CD8-positive, alpha-beta memory T cell (primary cell): ENCODE results near the gene SMTNL1. TPM values are rescaled to one million over a fixed set of nuclear protein-coding genes. Genes with fewer than 3 reads are reported as not detected.

Source experiments
- CTCF ChIA-PET: fragments of 350-600 bp; sonication (Branson Sonifier 250); formaldehyde crosslinking; loops from one replicate; lab custom pipeline; 2021; ENCODE audit warnings: antibody characterized with exemption; lab: Charles Lee
- POLR2A ChIA-PET: fragments of 350-600 bp; sonication (Branson Sonifier 250); formaldehyde crosslinking; loops from one replicate; lab custom pipeline; 2021; ENCODE audit warnings: antibody characterized with exemption; lab: Charles Lee
- DNase-seq, 5 donors: peaks; one replicate each; pipeline versions ENCODE4 v3.0.0 to v3.0.0-alpha.2; 2020 to 2022; ENCODE audit warnings: mixed read lengths in 1 of 5
- H3K27ac ChIP-seq: one replicate; pipeline ENCODE4 v1.7.0; 2013; ENCODE audit warnings: low read depth, mild to moderate bottlenecking, low read length, moderate library complexity
- H3K27me3 ChIP-seq: 2 replicates; pipeline ENCODE4 v1.7.0; 2013; ENCODE audit warnings: low read length, mild to moderate bottlenecking; ENCODE audit not compliant: insufficient read depth, poor library complexity, severe bottlenecking
- H3K36me3 ChIP-seq: 2 replicates; pipeline ENCODE4 v1.7.0; 2013; ENCODE audit warnings: mild to moderate bottlenecking, low read length, moderate library complexity; ENCODE audit not compliant: insufficient read depth
- H3K4me1 ChIP-seq: 2 replicates; pipeline ENCODE4 v1.7.0; 2013; ENCODE audit warnings: mild to moderate bottlenecking, low read length, moderate library complexity; ENCODE audit not compliant: insufficient read depth
- H3K4me3 ChIP-seq: 2 replicates; pipeline ENCODE4 v1.7.0; 2013; ENCODE audit warnings: mild to moderate bottlenecking, low read length
- H3K9me3 ChIP-seq: 2 replicates; pipeline ENCODE4 v1.7.0; 2013; ENCODE audit warnings: mild to moderate bottlenecking, low read length
- H3K27ac Mint-ChIP-seq, 8 donors: one replicate each; pipeline ENCODE4 v1.8.0; 2020 to 2021; ENCODE audit warnings: mixed read lengths in 8 of 8, mild to moderate bottlenecking in 6 of 8, inconsistent platforms in 3 of 8, moderate library complexity in 3 of 8
- H3K27me3 Mint-ChIP-seq, 2 donors: one replicate each; pipeline ENCODE4 v1.8.0; 2020 to 2021; ENCODE audit warnings: mixed read lengths in 2 of 2, mild to moderate bottlenecking in 1 of 2, moderate library complexity in 1 of 2
- H3K36me3 Mint-ChIP-seq, 3 donors: one replicate each; pipeline ENCODE4 v1.8.0; 2020 to 2021; ENCODE audit warnings: mixed read lengths in 3 of 3, inconsistent platforms in 1 of 3, mild to moderate bottlenecking in 1 of 3
- H3K4me1 Mint-ChIP-seq, 3 donors: one replicate each; pipeline ENCODE4 v1.8.0; 2020 to 2021; ENCODE audit warnings: mixed read lengths in 3 of 3, inconsistent platforms in 1 of 3, mild to moderate bottlenecking in 1 of 3
- H3K4me3 Mint-ChIP-seq, 7 donors: one replicate each; pipeline ENCODE4 v1.8.0; 2020 to 2021; ENCODE audit warnings: mixed read lengths in 7 of 7, mild to moderate bottlenecking in 6 of 7, moderate library complexity in 4 of 7, inconsistent platforms in 2 of 7
- H3K9me3 Mint-ChIP-seq, 5 donors: one replicate each; pipeline ENCODE4 v1.8.0; 2020 to 2022; ENCODE audit warnings: mixed read lengths in 5 of 5, mild to moderate bottlenecking in 3 of 5, moderate library complexity in 2 of 5, inconsistent platforms in 1 of 5
- polyA plus RNA-seq: library from polyadenylated mRNA; unstranded; fragments of 300-500 nt; fragmentation: Illumina TruSeq; gene quantifications from one replicate; pipeline ENCODE4 v1.2.3, GENCODE V29; 2021
- total RNA-seq, 2 experiments: library from RNA; stranded (reverse); gene quantifications; one replicate each; pipeline ENCODE4 v1.2.3, GENCODE V29; 2021

The SMTNL1 gene
- total and polyA plus RNA-seq, 3 experiments from 2014 or later, result 0.16 TPM; not detected in 2

GRCh38 chr11:57584341-57584740 is 46.9 kb downstream of the SMTNL1 start:
- H3K4me3 ChIP-seq, result no peak overlapping the region
- ChIA-PET POLR2A (no interaction called here), CTCF (interaction anchor here (1.1 kb wide), 1 partner anchor 60 kb away, joined by 4 read pairs; no protein-coding TSS in a partner anchor)
- no peak overlapping the region for H3K27ac ChIP-seq
- H3K4me1 ChIP-seq, result no peaks in the 10 kb centered on the region
- H3K36me3 ChIP-seq, result no peaks in the 10 kb centered on the region
- DNase-seq, result no peak
- Mint-ChIP-seq H3K27ac (no peak overlapping the region), H3K4me1 (no peaks in the 10 kb centered on the region), H3K36me3 (peaks cover 0 to 4% (median 0%) of the 10 kb centered on the region in 3 donors), H3K4me3 (no peak overlapping the region), H3K27me3 (peaks cover 7 to 8% of the 10 kb centered on the region in 2 donors), H3K9me3 (no peaks in the 10 kb centered on the region)
- no peaks in the 10 kb centered on the region for H3K9me3 ChIP-seq
- H3K27me3 ChIP-seq, result no peaks in the 10 kb centered on the region

GRCh38 chr11:57585301-57585700 is 47.9 kb downstream of the SMTNL1 start:
- Mint-ChIP-seq H3K36me3 (peaks cover 0 to 4% (median 0%) of the 10 kb centered on the region in 3 donors), H3K27me3 (peaks cover 8 to 14% of the 10 kb centered on the region in 2 donors), H3K4me1 (no peaks in the 10 kb centered on the region), H3K27ac (no peak overlapping the region), H3K4me3 (no peak overlapping the region), H3K9me3 (no peaks in the 10 kb centered on the region)
- ChIA-PET CTCF (no interaction called here), POLR2A (no interaction called here)
- DNase-seq, result no peak
- H3K36me3 ChIP-seq, result no peaks in the 10 kb centered on the region
- no peak overlapping the region for H3K27ac ChIP-seq
- H3K4me3 ChIP-seq, result no peak overlapping the region
- no peaks in the 10 kb centered on the region for H3K9me3 ChIP-seq
- no peaks in the 10 kb centered on the region for H3K4me1 ChIP-seq
- H3K27me3 ChIP-seq, result no peaks in the 10 kb centered on the region

GRCh38 chr11:57586711-57587245 is 49.4 kb downstream of the SMTNL1 start:
- no peak for DNase-seq
- H3K27me3 ChIP-seq, result no peaks in the 10 kb centered on the region
- Mint-ChIP-seq H3K4me1 (no peaks in the 10 kb centered on the region), H3K27ac (peak overlapping the region in 1 of 8 donors; percentile 19), H3K36me3 (peaks cover 0 to 4% (median 0%) of the 10 kb centered on the region in 3 donors), H3K4me3 (no peak overlapping the region), H3K9me3 (no peaks in the 10 kb centered on the region), H3K27me3 (peaks cover 7 to 18% of the 10 kb centered on the region in 2 donors)
- POLR2A ChIA-PET, result no interaction called here
- no peak overlapping the region for H3K4me3 ChIP-seq
- CTCF ChIA-PET, result no interaction called here
- H3K36me3 ChIP-seq, result no peaks in the 10 kb centered on the region
- no peak overlapping the region for H3K27ac ChIP-seq
- no peaks in the 10 kb centered on the region for H3K9me3 ChIP-seq
- H3K4me1 ChIP-seq, result no peaks in the 10 kb centered on the region

GRCh38 chr11:57588046-57588710 is 50.8 kb downstream of the SMTNL1 start:
- Histone ChIP-seq H3K9me3 (no peaks in the 10 kb centered on the region), H3K27ac (no peak overlapping the region), H3K4me3 (no peak overlapping the region), H3K4me1 (no peaks in the 10 kb centered on the region), H3K36me3 (no peaks in the 10 kb centered on the region), H3K27me3 (no peaks in the 10 kb centered on the region)
- peak overlapping the region in 1 of 8 donors; percentile 29 for H3K27ac Mint-ChIP-seq
- no peak overlapping the region for H3K4me3 Mint-ChIP-seq
- DNase-seq, result no peak
- no peaks in the 10 kb centered on the region for H3K9me3 Mint-ChIP-seq
- no peaks in the 10 kb centered on the region for H3K4me1 Mint-ChIP-seq
- peaks cover 9 to 22% of the 10 kb centered on the region in 2 donors for H3K27me3 Mint-ChIP-seq
- POLR2A ChIA-PET, result no interaction called here
- H3K36me3 Mint-ChIP-seq, result peaks cover 0 to 4% (median 0%) of the 10 kb centered on the region in 3 donors
- CTCF ChIA-PET, result no interaction called here

- no peak for DNase-seq
- H3K36me3 Mint-ChIP-seq, result no peaks in the 10 kb centered on the region
- peaks cover 14% of the 10 kb centered on the region for H3K27me3 ChIP-seq
- H3K27ac Mint-ChIP-seq, result no peak overlapping the region
- H3K4me1 Mint-ChIP-seq, result peaks cover 0 to 3% (median 0%) of the 10 kb centered on the region in 3 donors
- CTCF ChIA-PET, result interaction anchor here (1.0 kb wide), 1 partner anchor 28 kb away, joined by 4 read pairs; the partner anchor contains the start of gene UBE2L6
- no peaks in the 10 kb centered on the region for H3K36me3 ChIP-seq
- POLR2A ChIA-PET, result no interaction called here
- no peak overlapping the region for H3K27ac ChIP-seq
- no peak overlapping the region for H3K4me3 Mint-ChIP-seq
- no peaks in the 10 kb centered on the region for H3K9me3 Mint-ChIP-seq
- peaks cover 37 to 53% of the 10 kb centered on the region in 2 donors for H3K27me3 Mint-ChIP-seq
- H3K4me1 ChIP-seq, result no peaks in the 10 kb centered on the region
- H3K9me3 ChIP-seq, result no peaks in the 10 kb centered on the region
- H3K4me3 ChIP-seq, result no peak overlapping the region
Observed at GRCh38 chr11:57596266-57596885, 59.0 kb downstream of the SMTNL1 start.

- POLR2A ChIA-PET, result interaction anchor here (0.5 kb wide), 1 partner anchor 41 kb away, joined by 3 read pairs; no protein-coding TSS in a partner anchor
- H3K27ac ChIP-seq, result no peak within 1 kb of the TSS
- H3K4me1 ChIP-seq, result no peaks in the 10 kb centered on the region
- no peaks in the 10 kb centered on the region for H3K9me3 ChIP-seq
- H3K27me3 ChIP-seq, result peaks cover 14% of the 10 kb centered on the region
- H3K36me3 Mint-ChIP-seq, result no peaks in the 10 kb centered on the region
- H3K4me3 ChIP-seq, result no peak within 1 kb of the TSS
- DNase-seq, result no peak
- H3K4me3 Mint-ChIP-seq, result peak within 1 kb of the TSS in 1 of 7 donors; percentile 54
- H3K4me1 Mint-ChIP-seq, result peaks cover 0 to 3% (median 0%) of the 10 kb centered on the region in 3 donors
- H3K27ac Mint-ChIP-seq, result no peak within 1 kb of the TSS
- CTCF ChIA-PET, result interaction anchor here (0.6 kb wide), 1 partner anchor 22 kb away, joined by 4 read pairs; no protein-coding TSS in a partner anchor
- peaks cover 35 to 58% of the 10 kb centered on the region in 2 donors for H3K27me3 Mint-ChIP-seq
- H3K36me3 ChIP-seq, result no peaks in the 10 kb centered on the region
- no peaks in the 10 kb centered on the region for H3K9me3 Mint-ChIP-seq
Observed at GRCh38 chr11:57597461-57597915, 60.1 kb downstream of the SMTNL1 start, which contains the start of gene SERPING1. Gene SERPING1 (plus strand): TSS chr11:57597685. CDS start chr11:57598271, 586 bp downstream.

- Mint-ChIP-seq H3K4me1 (peaks cover 0 to 3% (median 0%) of the 10 kb centered on the region in 3 donors), H3K4me3 (peak overlapping the region in 1 of 7 donors; percentile 54), H3K36me3 (no peaks in the 10 kb centered on the region), H3K9me3 (no peaks in the 10 kb centered on the region), H3K27me3 (peaks cover 35 to 54% of the 10 kb centered on the region in 2 donors), H3K27ac (no peak overlapping the region)
- no peaks in the 10 kb centered on the region for H3K36me3 ChIP-seq
- ChIA-PET CTCF (interaction anchor here (0.6 kb wide), 1 partner anchor 21 kb away, joined by 4 read pairs; no protein-coding TSS in a partner anchor), POLR2A (no interaction called here)
- peaks cover 14% of the 10 kb centered on the region for H3K27me3 ChIP-seq
- H3K4me1 ChIP-seq, result no peaks in the 10 kb centered on the region
- no peak overlapping the region for H3K27ac ChIP-seq
- H3K9me3 ChIP-seq, result no peaks in the 10 kb centered on the region
- no peak overlapping the region for H3K4me3 ChIP-seq
- no peak for DNase-seq
Observed at GRCh38 chr11:57597916-57598830, 60.8 kb downstream of the SMTNL1 start.
